HG03108 (cell line): Measurements from ENCODE around the gene ZNF385C.

ENCODE experiments used
- ATAC-seq: cut with Tn5 transposase; IDR thresholded peaks from one replicate; pipeline ENCODE4 v1.9.1; 2021; ENCODE audit warnings: moderate library complexity; ENCODE audit not compliant: unreplicated experiment

ZNF385C gene

DNA sequence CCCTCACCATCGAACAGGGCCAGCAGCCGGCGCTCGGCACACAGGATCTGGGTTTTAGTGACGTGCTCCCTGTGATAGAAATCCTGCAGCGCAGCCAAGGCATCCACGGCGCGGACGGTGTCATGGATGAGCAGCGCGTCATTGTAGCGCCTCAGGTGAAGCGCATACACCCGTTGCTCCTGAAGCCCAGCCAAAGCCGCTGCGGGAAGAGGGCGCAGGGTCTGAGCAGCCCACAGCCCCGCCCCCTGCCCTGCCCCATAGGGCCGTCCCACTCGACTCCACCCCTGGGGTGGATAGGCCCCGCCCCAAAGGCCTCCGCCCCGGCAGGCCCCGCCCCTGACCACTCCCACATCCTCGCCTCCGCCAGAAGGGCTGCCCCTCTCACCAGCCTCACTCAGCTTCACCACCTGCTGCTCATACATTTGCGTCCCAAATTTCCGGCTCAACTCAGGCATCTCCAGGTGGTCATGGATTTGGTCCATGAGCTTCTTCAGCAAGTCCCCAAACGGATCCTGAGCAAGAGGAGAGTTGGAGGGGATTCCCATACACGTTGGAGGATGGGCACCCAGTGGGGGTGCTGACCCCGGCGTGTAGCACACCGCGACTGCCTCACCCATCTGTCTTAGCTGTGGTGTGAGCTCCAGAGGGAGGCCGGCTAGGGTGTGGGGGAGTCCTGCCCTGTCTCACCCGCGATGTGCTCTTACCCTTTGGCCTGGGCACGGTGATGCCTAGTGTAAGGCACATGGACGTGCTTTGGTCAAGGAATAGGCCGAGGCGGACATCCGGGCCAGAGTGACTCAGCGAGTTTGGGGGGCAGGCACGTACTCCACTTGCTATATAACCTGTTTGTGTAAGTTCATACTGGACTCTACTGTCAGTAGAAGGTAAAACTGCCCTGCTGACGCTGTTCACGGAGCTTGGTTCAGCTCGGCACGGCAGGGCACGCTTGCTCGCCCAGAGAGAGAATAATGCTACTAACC, 9.6 kb upstream of the ZNF385C start:
- peak; percentile 59 for ATAC-seq

DNA sequence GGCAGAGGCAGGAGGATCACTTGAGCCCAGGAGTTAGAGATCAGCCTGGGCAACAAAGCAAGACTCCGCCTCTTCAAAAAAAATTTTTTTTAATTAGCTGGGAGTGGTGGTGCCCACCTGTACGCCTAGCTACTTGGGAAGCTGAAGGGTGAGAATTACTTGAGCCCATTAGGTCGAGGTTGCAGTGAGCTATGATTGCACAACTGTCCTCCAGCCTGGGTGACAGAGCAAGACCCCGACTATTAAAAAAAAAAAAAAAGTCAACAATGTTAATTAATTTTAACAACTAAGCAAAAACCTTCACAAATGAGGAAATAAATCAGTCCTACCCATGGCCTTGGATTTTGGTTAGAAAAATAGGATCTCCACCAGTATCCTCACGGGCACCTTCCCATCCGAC, 8.9 kb upstream of the ZNF385C start:
- no peak for ATAC-seq

DNA sequence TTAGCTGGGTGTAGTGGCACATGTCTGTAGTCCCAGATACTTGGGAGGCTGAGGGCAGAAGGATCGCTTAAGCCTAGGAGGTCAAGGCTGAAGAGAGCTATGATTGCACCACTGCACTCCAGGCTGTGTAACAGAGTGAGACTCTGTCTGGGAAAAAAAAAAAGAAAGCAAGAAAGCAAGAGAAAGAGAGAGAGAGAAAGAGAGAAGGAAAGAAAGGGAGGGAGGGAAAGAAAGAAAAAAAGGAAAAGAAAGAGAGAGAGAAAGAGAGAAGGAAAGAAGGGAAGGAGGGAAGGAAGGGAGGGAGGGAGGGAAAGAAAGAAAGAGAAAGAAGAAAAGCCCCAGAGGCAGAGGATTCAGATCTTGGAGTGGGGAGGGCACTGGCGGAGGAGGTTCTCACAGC, 7.7 kb upstream of the ZNF385C start:
- no peak for ATAC-seq

DNA sequence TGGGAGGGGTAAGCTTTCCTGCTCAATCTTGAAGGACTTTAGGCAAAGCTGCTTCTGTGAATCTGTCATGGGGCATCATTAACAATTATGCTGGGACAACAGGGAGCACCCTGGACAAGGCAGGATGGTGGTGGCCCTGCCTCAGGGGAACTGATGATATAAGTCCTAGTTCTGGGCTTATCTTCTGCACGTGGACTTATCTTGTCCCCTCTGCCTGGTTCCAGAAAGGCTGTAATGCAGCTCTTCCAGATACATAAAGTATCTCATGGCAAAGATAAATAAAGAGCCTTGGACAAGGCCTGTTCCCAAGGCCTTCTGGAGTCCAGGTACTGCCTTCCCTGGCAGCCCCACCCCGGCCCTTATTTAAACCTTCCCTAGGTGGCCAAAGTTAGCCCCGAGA, 6.0 kb upstream of the ZNF385C start:
- ATAC-seq: no peak

DNA sequence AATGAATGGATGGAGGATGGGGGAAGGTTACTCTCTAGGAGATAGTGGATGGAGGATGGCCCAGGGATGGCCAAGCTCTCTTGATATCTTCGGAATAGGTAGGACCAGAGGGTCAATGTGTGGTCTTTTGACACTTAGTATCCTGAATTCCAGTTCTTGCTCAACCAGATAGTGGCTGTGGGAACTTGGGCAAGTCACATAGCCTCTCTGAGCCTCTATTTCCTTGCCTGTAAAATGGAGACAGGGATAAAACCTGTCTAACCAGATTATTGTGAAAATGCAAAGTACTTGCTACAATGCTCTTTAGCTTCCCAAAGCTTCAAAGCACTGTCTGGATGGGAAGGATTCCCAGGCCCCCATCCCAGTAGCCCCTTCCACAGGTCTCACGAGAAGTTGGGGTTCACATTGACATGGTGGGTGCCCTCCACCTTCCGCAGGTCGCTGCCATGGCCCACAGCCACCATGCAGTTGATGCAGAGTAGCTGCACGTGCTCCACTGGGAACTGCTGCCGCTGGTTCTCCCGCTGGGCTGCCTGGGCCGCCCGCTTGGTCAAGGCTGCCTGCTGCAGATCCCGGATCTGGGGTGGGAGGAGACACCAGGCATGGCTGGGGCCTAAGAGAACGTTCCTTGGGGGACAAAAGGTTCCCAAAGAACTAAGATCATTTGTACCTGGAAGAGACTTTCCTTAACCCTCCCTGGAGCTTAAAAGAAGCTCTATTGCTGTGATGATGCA, 5.1 kb upstream of the ZNF385C start:
- no peak for ATAC-seq

DNA sequence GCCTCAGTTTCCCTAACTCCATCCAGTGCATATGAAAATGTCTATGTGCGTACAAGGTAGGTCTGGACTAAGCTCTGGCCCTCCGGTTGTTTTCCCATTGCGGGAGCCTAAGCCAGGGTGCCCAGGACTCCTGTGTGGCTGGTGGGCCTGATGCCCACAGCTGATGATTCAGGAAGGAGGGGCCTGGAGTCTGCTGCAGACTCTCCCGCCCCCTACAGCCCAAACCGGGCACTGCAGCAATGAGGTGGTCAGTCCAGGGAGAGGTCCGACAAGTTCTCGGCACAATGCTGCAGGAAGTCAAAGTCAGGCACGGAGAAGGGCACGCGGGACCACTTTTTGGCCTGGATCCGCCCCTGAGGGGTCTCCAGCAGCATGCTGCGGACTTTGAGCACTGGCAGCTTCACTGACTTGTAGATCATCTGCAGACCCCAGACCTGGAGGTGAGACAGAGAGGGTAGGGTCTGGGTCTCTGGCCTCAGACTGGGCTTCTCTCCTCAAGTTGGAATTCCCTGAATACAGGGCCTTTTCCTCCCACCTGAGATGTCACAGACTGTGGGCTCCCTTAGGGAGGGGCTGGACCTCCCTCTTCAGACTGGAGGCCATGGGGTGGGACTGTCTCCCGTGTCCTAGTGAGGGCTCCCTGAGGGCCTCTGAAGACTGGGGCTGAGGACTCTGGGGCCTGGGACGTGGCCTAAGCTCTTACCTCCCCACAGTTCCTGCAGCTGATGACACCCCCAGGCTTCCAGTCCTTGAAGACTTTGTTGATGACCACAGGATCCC, 3.4 kb upstream of the ZNF385C start:
- no peak for ATAC-seq

DNA sequence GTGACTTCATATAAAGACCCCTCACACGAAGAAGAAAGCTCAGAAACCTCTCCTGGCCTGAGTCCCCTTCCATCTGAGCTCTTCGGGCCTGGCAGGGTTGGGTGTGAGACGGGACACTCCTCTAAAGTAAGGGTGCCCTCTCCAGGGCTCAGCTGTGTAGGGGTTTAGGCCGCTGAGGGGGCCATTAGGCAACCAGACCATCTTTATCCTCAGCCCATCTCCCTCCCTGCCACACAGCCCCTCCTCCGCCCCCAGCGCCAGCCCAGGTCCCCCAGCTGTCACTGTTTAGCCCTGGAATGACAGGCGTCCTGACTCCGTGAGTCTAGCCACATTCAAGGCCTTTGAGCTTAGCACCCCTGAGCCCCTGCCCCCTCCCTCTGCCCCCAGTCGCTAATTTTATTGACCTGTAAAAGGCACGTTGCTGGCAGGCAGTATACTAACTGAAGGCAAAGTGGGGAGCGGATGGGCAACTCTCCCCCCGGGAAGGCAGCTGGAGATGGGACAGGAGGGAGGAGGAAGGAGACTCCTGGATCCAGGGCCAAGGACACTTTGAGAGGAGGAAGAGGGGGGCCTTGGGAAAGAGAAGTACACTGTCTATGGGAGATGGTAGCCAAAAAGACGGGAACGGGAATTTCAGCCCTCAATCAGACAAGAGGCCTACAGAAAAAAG, 592 bp upstream of the ZNF385C start:
- no peak for ATAC-seq

DNA sequence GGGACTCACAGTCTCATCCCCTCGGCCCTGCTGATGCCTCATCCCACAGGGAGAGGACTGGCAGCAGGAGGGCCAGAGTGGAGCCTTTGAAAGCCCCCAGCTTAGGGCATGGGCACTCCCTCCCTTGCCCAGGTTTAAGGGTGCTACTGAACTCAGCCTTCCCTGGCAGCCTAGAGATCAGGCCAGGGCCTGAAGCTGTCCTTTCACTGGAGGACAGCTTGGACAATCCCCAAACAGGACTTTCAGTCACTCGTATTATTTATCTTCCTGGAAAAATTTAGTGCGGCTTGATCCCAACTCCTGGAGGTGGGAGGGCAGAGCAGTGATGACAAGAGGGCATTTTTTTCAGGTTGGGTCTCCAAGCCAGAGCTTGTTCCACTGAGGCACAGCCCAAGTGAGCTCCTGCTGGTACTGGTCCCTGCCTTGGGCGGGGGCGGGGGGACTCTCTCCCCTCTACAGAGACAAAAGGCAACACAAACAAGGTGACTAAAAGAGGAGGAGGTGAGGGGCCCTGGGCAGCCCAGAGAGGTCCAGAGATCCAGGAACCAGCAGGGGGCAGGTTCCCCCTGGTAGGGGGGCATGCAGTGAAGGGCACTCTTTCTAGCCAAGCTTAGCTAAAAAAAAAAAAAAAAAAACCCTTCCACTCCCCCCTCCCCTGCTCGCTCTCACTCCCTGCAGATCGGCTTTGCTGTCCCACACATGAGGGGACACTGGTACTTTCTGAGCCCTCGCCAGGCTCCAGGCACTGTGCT, 1.7 kb downstream of the ZNF385C start:
- no peak for ATAC-seq

DNA sequence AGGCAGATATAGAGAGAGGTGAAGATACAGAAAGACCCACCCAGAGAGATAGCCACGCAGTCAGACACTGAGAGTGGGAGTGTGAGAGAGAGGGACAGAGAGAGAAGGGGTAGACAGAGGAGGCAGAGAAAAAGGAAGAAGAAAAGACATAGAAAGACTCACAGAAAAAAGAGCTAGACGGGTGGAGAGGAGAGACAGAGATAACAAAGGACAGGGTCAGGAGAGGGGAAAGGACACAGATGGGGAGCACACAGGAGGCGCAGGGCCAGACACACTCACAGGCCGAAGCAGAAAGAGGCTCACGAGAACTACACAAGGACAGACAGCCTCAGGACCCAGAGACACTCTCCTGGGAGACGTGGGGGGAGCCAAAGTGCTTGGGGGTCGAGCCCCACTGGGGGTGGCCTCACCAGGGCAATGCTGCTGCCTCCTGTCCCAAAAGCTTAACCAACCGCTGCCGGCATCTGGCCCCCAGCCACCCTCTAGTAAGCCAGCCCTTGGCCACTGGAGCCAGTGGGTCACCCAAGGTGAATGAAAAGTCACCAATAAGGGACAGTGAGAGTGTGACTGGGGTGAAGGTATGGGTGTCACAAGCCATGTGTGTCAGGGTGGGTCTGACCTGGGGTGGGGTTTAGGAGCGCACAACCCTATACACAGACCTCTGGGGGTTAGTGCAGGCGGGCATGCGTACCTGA, 3.8 kb downstream of the ZNF385C start:
- ATAC-seq: no peak

DNA sequence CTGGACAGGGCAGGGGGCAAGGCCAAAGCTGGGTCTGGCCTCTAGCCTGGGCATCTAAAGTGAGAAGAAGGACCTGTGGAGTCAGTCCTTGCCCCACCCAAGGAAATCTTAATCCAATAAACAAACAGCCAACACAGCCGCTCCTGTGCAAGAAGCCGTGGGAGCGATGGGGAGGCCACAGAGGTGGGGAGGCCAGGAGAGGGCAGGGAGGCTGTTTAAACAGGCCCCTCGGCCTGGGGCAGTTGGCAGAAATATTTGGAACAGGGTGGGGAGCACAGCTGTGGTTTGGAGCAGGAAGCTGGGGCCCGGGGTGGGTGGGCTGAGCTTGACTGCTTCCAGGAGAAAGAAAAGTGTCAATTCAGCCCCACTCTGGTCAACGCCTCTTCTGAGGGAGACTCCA, 5.3 kb downstream of the ZNF385C start:
- ATAC-seq: no peak

DNA sequence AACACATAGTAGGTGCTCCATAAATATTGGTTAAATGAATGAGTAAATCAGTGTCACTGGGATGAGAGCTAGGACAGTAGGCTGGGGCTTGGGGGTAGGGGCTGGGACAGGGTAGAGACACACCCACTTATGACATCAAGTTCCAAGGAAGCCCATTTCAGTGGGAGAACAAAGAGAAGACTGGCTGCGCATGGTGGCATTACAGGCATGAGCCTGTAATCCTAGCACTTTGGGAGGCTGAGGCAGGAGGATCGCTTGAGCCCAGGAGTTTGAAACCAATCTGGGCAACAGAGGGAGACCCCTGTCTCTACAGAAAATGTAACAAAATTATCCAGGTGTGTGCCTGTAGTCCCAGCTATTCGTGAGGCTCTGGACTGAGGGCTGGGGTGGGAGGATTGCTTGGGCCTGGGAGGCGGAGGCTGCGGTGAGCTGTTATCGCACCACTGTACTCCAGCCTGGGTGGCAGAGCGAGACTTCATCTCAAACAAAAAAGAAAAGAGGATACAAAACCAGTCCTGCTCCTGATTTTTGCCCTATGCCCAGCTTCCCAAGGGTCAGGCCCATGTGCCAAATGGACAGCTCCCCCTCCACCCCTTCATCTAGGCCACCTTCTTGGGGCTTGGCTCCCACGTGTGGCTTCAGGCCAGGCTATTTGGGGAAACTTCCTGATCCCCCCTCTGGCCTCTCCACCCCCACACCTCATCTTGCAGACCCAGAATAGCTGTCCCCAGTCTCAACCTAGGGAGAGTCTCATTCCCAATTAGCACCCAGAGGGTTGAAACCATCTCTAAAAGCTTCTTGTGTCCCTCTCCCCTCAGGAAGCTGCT, 7.1 kb downstream of the ZNF385C start:
- ATAC-seq: no peak

DNA sequence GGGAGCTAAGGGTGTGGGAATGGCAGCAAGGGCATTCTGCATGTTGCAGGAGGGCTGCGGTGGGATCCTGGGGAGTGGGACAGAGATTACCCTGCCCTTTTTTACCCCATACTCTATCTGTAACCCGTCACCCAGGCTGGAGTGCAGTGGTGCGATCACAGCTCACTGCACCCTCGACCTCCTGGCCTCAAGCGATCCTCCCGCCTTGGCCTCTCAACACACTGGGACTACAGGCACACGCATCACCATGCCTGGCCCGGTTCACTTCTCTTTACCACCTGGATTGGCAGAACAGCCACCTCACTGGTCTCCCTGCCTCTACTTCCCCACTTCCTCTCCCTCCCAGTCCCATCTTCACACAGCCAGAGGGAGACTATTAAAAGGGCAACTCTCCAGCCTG, 9.5 kb downstream of the ZNF385C start:
- ATAC-seq: no peak

DNA sequence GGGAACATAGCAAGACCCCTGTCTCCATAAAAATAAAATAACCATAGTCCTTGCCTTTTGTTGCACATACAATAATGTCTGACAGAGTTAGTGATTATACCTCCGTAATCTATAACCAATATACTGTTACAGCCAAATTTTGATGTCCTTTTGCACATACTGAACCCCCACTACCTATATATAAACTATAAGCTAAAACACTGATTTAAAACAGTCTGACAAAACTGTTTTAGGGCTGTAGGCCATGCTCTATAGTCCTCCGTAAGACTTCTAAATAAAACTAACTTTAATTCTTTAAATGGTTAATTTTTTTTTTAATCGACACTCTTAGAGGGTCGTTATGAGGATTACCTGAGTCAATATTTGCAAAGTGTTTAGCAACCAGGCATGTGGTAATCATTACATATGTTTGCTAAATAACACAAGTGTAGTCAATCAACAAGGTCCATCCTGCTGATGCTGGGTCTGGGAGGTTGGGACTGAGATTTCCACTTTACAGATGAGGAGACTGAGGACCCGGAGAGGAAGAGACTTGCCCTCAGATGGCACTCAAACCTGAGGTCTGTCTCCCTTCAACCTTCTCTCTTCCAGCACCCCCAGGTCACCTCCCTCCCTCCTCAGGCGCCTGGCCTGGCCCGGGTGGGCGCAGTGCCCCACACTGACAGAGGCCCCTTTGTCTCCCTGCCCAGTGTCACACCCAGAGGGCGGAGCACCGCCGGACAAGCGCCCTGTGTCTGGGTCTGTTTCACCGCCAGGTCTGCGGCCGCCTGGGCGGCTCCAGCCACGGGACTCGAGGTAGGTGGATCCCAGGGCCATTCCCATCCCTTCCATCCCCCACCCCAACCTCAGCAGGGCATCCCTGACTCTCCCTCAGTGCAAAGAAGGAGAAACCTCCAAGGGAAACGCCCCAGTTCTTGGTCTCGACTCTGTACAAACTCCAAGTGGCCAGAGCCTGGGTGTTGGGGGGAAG, 10.3 kb downstream of the ZNF385C start:
- no peak for ATAC-seq

DNA sequence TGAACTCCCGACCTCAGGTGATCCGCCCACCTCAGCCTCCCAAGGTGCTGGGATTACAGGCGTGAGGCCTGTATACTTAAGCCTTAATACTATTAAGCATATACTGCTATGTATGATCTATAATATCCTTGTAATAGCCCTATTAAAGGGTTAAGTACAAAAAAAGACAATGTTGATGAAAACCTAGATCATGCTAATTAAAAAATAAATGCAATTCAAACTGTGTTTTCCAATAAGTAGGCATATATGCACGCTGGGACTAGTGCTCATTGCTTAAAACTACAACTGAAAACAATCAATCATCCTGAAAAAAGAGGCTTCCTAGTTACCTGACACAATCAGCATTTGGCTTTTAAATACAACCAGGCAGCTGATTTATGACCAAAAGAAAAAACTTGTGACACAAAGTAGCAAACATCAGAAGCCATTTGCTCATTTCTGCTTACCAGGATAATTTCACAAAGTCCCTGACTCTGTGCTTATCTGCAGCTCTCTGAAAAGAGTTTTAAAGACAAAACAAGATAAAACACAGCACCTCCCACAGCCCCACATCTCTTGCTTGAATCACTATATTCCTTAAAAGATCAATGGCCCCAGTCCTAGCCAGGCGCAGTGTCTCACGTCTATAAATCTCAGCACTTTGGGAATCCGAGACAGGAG, 11.1 kb downstream of the ZNF385C start:
- ATAC-seq: no peak

DNA sequence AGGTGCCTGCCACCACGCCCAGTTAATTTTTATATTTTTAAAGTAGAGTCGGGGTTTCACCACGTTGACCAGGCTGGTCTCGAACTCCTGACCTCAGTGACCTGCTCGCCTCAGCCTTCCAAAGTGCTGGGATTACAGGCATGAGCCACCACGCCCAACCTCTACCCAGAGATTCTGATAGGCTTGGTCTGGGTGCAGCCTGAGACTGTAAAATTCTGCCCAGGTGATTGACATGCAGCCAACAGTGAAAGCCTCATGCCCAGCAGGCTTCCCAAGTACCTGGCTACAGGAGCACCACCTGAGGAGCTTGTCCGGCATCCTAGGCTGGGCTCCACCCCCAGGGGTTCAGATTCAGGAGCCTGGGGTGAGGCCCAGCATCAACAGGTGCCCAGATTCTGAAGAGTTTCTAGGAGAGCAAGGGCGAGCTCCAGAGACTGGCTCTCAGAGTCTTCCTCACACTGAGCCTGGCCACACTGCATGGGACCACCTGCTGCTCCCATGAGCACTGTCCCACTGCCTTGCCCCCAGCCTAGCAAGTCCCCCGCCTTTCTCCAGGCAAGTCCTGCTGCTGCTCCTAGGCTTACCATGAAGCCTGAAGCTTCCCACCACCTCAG, 16.6 kb downstream of the ZNF385C start:
- no peak for ATAC-seq

DNA sequence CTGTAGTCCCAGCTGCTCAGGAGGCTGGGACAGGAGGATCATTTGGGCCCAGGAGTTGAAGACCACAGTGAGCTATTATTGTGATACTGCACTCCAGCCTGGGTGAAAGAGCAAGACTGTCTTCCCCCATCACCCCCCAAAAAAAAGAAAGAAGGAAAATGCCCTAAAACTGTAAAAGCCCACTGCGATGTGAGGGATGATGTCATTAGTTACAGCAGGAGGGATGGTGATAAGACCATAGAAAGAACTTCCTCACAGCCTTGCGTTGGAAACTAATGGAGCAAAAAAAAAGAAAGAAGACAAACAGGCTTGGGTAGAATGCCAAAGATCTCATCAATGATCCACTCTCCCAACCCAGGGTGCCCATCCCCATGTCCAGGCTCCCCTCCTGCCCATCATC, 18.7 kb downstream of the ZNF385C start:
- no peak for ATAC-seq
